ENCODE results near the gene CPS1.

GRCh38 chr2:210635257-210635656 is 78.9 kb downstream of the CPS1 start:
- TF ChIP-seq CTCF (IDR thresholded peaks at IDR 0.05; ENCODE audit: insufficient read depth, low read length, poor library complexity, severe bottlenecking) (no peak), EZH2phosphoT487 (conservative IDR thresholded peaks at IDR 0.05; ENCODE audit: low read length) (no peak)

All from SU-DHL-6 (cell line).